Measurements from ENCODE around the gene MSI2. TPM values are rescaled to one million over a fixed set of nuclear protein-coding genes. Genes with fewer than 3 reads are reported as not detected.

Gene MSI2
- total RNA-seq, 1 donor from 2014 or later, result 16.8 TPM

DNA sequence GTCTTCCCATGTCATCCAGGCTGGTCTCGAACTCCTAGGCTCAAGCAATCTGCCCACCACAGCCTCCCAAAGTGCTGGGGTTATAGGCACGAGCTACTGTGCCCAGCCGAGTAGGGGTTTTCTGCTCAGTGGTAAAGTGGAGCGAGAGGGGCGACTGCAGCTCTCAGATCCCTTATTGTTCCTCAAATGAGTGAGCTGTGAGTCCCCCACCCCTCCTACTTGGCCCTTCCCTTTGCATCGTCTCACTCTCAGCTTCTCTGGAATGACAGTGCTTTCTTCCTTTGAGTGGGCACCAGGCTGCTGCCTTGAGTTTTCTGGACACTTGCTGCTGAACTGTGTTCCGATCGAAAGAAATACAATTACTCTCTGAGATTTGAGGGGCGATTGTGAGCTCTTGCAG, 63.5 kb downstream of the MSI2 start:
- DNase-seq, result no peak

DNA sequence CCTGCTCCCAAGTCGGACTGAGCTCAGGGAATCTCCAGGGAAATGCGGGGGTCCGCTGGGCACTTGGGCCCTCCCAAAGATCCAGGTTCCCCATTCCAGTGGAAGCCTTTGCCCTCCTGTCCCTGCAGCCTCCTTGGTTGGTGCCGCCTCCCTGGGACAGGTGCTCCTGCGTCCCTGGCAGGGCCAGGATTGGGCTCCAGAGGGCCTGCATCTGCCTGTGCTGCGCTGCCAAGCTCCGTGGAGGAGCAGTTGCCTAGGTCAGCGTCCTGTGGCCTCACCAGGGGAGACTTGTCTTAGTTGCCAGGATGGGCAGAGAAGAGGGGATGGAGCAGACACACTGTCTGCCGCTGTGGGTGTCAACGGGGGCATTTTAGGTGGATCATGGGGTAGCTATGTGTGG, 67.1 kb downstream of the MSI2 start:
- no peak for DNase-seq

- no peak for DNase-seq
Measured at GRCh38 chr17:57324060-57324459, 67.7 kb downstream of the MSI2 start.

GRCh38 chr17:57324631-57325030, 68.3 kb downstream of the MSI2 start:
- DNase-seq, result no peak

DNA sequence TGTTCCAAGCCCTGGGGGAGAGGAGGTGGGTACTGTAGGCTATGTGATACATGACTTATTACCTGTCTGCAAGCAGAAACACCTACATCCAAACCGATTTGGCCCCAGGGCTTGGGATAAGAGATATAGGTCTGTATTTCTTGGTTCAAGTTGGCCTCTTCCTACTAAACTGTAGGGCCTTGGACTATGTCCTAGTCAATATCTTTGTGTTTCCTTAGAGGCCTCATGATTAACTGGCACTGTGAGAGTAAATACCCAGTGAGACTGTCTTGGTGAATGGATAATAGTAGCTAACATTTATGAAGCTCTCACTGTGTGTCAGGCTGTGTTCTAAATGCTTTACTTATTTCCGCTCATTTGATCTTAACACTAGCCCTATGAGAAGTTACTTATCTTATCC, 70.0 kb downstream of the MSI2 start:
- DNase-seq, result no peak

- no peak for DNase-seq
Measured at GRCh38 chr17:57326764-57327163, 70.4 kb downstream of the MSI2 start.

DNA sequence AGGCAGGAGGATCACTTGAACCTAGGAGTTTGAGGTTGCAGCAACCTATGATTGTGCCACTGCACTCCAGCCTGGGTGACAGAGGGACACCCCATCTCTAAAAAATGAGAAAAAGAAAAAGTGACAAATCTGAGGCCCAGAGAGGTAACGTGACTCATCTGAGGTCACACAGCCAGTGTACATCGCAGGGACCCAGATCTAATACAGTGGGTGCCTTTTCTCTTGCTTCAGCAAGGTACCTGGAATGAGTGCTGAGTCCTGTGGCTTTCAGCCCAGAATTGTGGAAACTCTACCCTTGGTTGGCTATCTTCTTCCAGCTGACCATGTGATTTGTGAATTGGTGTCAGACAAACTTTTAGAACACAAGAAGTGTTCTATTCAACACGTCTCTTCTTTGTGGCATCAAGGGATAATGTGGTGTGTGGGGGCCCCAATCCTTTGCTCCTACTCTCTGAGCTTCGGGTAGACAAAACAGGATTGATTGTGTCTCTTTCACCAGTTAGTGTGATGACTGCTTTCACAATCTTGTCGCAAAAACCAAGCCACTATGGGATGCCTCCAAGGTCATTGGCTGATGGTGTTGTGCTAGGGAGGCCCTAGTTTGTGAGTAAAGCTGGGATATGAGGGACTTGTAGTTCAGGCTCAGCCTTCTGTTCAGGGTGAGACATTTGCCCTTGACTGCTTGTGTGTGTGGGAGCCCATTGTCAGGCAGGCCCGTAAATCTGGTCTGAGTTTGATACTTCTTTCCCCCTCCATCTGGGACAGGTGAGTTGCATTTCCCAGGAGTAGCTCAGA, 71.0 kb downstream of the MSI2 start:
- DNase-seq, result no peak

- no peak for DNase-seq
Measured at GRCh38 chr17:57328109-57328882, 72.0 kb downstream of the MSI2 start.

GRCh38 chr17:57329380-57330214, 73.3 kb downstream of the MSI2 start:
- no peak for DNase-seq

DNA sequence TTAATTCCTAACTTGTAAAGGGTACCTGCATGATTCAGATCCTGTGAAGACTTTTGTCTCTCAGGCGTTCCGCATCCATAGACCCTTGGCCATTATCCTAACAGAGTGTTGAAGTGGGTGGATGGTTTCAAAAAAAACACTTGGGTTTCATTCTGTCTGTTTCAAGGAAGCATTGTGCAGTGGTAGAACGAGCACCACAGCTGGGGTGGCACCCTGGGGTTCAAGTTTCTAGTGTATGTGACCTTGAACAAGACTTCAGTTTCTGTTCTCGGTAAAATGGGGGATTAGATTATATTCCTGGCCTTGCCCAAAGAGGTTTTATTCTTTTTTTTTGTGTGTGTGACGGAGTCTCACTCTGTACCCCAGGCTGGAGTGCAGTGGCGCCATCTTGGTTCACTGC, 74.3 kb downstream of the MSI2 start:
- DNase-seq, result no peak

DNA sequence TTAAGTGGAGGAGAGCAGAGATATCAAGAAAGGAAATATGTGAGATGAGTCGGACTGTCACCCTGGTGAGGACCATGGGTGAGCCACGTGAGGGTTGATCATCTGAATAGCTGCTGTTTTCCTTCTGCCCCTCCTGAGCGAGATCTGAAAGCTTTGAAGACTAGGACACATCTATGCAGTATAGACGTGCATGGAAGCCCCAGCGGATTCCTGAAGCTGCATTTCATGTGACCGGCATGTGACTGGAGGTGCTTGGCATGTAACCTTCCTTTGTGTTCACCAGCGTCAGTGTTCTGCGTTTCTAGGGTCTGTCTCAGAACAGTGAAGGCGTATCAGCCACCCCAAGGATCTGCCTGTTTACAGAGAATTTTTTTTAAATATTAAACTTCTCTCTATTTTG, 75.1 kb downstream of the MSI2 start:
- DNase-seq, result no peak

DNA sequence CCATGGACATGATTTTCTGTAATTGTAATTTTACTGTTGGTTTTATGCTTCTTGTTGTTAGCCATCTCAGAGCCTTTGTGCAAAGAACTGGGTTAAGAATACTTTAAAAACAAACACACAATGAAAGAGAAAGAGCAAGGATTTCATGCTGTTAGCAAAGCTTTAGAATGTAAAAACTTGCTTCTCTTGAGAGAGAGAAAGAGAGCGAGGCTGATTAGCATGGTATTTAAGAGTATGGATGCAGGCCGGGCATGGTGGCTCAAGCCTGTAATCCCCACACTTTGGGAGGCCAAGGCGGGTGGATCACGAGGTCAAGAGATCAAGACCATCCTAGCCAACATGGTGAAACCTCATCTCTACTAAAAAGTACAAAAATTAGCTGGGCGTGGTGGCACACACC, 76.2 kb downstream of the MSI2 start:
- DNase-seq, result no peak

DNA sequence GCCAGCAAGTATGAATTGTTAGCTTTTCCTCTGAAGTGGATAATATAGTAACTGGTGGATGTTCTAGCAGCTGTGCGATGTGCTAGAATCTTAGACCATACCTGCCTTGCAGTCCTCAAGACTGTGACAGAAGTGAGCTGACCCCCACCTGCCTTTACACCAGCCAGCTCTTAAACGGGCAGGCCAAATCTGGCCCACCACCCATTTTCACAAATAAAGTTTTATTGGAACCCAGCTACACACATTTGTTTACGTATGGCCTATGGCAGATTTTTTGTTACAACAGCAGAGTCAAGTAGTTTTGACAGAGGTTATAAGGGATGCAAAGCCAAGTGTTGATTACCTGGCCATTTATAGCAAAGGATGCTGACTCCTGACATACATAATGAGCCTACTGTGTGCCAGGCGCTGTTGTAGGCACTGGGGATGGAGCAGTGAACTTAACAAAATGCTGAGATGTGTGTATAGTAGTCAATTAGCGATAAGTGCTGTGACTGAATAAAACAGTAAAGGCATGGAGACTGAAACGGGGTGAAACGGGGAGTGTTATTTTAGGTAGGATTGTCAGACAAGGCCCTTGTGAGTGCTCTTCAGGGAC, 79.0 kb downstream of the MSI2 start:
- no peak for DNase-seq

GRCh38 chr17:57337390-57337789, 81.1 kb downstream of the MSI2 start:
- DNase-seq, result no peak

DNA sequence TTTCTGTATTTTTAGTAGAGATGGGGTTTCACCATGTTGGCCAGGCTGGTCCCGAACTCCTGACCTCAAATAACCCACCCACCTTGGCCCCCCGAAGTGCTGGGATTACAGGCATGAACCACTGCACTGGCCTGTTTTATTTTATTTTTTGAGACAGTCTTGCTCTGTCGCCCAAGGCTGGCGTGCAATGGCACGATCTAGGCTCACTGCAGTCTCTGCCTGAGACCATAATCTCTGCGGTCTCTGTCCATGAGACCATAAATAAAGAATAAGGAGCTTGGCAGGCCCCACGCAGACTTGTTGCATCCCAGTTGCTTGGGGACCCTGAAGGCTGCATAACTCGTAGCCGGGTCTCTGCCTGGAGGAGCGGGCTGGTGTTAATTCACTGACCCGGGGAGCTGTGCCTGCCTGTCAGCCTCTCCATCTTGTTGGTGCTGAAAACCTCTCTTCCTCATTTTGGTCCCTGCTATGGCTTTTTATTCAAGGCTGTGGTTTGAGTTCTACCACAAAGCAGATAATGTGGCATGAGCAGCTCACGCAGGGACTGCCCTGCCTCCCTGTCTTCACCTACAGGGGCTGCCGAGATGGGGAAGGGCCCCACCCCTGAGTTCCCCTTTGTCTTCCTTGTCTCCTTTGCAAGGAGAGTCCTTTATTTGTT, 82.1 kb downstream of the MSI2 start:
- no peak for DNase-seq

- no peak for DNase-seq
Measured at GRCh38 chr17:57340160-57340981, 84.0 kb downstream of the MSI2 start.

- no peak for DNase-seq
Measured at GRCh38 chr17:57341611-57342540, 85.6 kb downstream of the MSI2 start.

DNA sequence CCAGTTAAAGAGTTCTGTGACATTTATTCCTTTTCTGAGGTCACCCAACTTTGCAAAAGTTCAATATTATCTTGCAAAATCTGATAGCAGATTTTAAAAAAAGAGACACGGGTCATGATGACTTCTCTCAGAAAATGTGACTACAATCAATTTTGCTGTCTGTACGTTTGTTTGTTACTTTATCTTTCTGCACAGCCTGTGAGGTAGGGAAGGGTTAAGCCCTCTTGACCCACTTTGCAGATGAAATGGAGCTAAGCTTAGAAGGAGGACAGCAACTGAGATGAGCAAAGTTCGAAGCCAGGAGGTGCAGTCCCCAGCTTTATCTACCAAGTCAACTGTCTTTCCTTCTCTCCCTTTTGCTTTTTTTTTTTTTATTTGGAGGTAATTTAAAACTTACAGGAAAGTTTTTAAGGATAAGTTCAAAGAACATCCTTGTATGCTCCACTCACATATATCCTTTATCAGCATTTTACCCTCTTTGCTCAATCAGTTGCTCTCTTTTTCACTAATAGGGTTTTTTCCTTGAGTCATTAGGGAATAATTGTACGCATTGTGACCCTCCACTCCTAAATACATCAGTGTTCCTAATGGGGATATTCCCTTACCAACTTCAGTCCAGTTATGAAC, 86.8 kb downstream of the MSI2 start:
- DNase-seq, result no peak

- DNase-seq, result no peak
Measured at GRCh38 chr17:57343717-57344116, 87.4 kb downstream of the MSI2 start.

GRCh38 chr17:57344261-57344660, 87.9 kb downstream of the MSI2 start:
- no peak for DNase-seq

Data from dermis blood vessel endothelial cell (primary cell).